Endothelial cell of umbilical vein (primary cell): ENCODE results near the gene RPGR. TPM values are rescaled to one million over a fixed set of nuclear protein-coding genes. Genes with fewer than 3 reads are reported as not detected.

Experiments
- BruUV-seq: library from RNA; stranded (reverse); fragments of 400-500 nt; replicated peaks from 2 replicates; lab custom pipeline; 2021; lab: Mats Ljungman, UMichigan
- CTCF ChIA-PET: fragments of 300-600, 350-600 bp; sonication (Branson Sonifier 250); formaldehyde crosslinking; loops from one replicate; lab custom pipeline; 2021; ENCODE audit warnings: antibody characterized with exemption, inconsistent platforms; lab: Charles Lee
- POLR2A ChIA-PET: fragments of 300-600, 350-600 bp; sonication (Branson Sonifier 250); formaldehyde crosslinking; loops from one replicate; lab custom pipeline; 2021; ENCODE audit warnings: antibody characterized with exemption, inconsistent platforms; lab: Charles Lee
- DNase-seq: peaks from one replicate; pipeline ENCODE4 v3.0.0-alpha.2; 2011; ENCODE audit warnings: low read depth, low spot score
- FAIRE-seq: peaks from 2 replicates; lab custom pipeline; 2011; peaks lifted over from hg19 to GRCh38; lab: Jason Lieb, UNC
- H2AFZ ChIP-seq: 2 replicates; pipeline ENCODE4 v1.6.0; 2012; ENCODE audit warnings: low read depth, low read length, control low read depth, inconsistent platforms
- H3K27ac ChIP-seq: 2 replicates; pipeline ENCODE4 v1.5.1; 2011; ENCODE audit warnings: low read depth, mild to moderate bottlenecking, control low read depth, low read length, moderate library complexity; ENCODE audit not compliant: insufficient read depth
- H3K27me3 ChIP-seq, 2 experiments: 2 replicates each; pipeline versions ENCODE4 v1.6.0 to v1.6.1; 2011; ENCODE audit warnings: low read length in 2 of 2, mixed read lengths in 1 of 2; ENCODE audit not compliant: control insufficient read depth in 2 of 2, insufficient read depth in 2 of 2
- H3K36me3 ChIP-seq, 2 experiments: 2 replicates in 1 of 2; 3 replicates in 1 of 2; pipeline ENCODE4 v1.5.1; 2011; ENCODE audit warnings: low read length in 2 of 2, mild to moderate bottlenecking in 1 of 2, moderate library complexity in 1 of 2; ENCODE audit not compliant: control insufficient read depth in 2 of 2, insufficient read depth in 2 of 2; ENCODE audit errors: extremely low read depth in 1 of 2
- H3K4me1 ChIP-seq: 3 replicates; pipeline ENCODE4 v1.5.1; 2011; ENCODE audit warnings: mild to moderate bottlenecking, low read length; ENCODE audit not compliant: control insufficient read depth, insufficient read depth; ENCODE audit errors: extremely low read depth
- H3K4me2 ChIP-seq: 2 replicates; pipeline ENCODE4 v1.6.1; 2011; ENCODE audit warnings: low read length, control low read depth, mixed read lengths; ENCODE audit not compliant: insufficient read depth
- H3K4me3 ChIP-seq, 3 experiments: fragments of 200-600 bp in 1 of 3; sonication (generic), shearing (Covaris generic) in 1 of 3; replicated peaks in 1 of 3; 2 replicates each; pipeline ENCODE4 v1.5.1; 2011 to 2016; ENCODE audit warnings: control low read depth in 3 of 3, low read length in 3 of 3, mild to moderate bottlenecking in 2 of 3, inconsistent platforms in 1 of 3, low read depth in 1 of 3, moderate library complexity in 1 of 3; ENCODE audit not compliant: insufficient read depth in 1 of 3
- H3K79me2 ChIP-seq: 2 replicates; pipeline ENCODE4 v1.6.0; 2012; ENCODE audit warnings: low read length, inconsistent platforms; ENCODE audit not compliant: control insufficient read depth, insufficient read depth
- H3K9ac ChIP-seq: replicated peaks from 2 replicates; pipeline ENCODE3; 2011; ENCODE audit warnings: low read length, control low read depth; ENCODE audit not compliant: insufficient read depth; ENCODE audit errors: extremely low read depth
- H3K9me1 ChIP-seq: replicated peaks from 3 replicates; pipeline ENCODE4 v1.6.0; 2011; ENCODE audit warnings: mild to moderate bottlenecking, low read length; ENCODE audit not compliant: control insufficient read depth, insufficient read depth; ENCODE audit errors: extremely low read depth
- H3K9me3 ChIP-seq: replicated peaks from 2 replicates; pipeline ENCODE4 v1.5.1; 2012; ENCODE audit warnings: low read length, inconsistent platforms; ENCODE audit not compliant: control insufficient read depth, insufficient read depth
- H4K20me1 ChIP-seq: replicated peaks from 2 replicates; pipeline ENCODE3; 2011; ENCODE audit warnings: mild to moderate bottlenecking, low read length; ENCODE audit not compliant: control insufficient read depth, insufficient read depth; ENCODE audit errors: extremely low read depth
- FOS ChIP-seq: IDR thresholded peaks from 2 replicates; pipeline ENCODE4 v1.6.1; 2011; ENCODE audit warnings: mild to moderate bottlenecking, low read length, moderate library complexity, borderline replicate concordance; ENCODE audit not compliant: insufficient read depth
- JUN ChIP-seq: IDR thresholded peaks from 2 replicates; pipeline ENCODE4 v1.6.1; 2011; ENCODE audit warnings: borderline replicate concordance, low read depth; ENCODE audit not compliant: insufficient read length, insufficient read depth
- dilution Hi-C: fragments of 300-500 bp; cut with MboI; formaldehyde crosslinking; loops from one replicate; pipeline ENCODE4 v1.15.0; 2019; ENCODE audit warnings: low sequenced_read_pairs; ENCODE audit not compliant: extremely low pct_ligation_motif_present
- intact Hi-C: fragments of 100-400 bp; cut with micrococcal nuclease; formaldehyde crosslinking; loops from one replicate; pipeline ENCODE4 v1.10.0; 2022
- polyA plus RNA-seq, 4 experiments: library from polyadenylated mRNA; depleted of rRNA in 3 of 4; stranded (reverse) in 3 of 4; unstranded in 1 of 4; fragments of >200 nt; gene quantifications; 2 replicates each; pipeline versions ENCODE4 v1.2.1 to v1.2.3, GENCODE V29; 2011 to 2012; ENCODE audit warnings: missing spikeins in 1 of 4
- total RNA-seq: library from RNA; stranded (reverse); gene quantifications from 2 replicates; pipeline ENCODE4 v1.2.3, GENCODE V29; 2021
- TF ChIP-seq, protein P1 (sequence below), 2 donors: IDR thresholded peaks; 1 replicate in 1 of 2; 2 replicates in 1 of 2; pipeline ENCODE4 v1.5.1; 2011; ENCODE audit warnings: low read length in 2 of 2, mild to moderate bottlenecking in 2 of 2, moderate library complexity in 2 of 2, control low read depth in 1 of 2, inconsistent platforms in 1 of 2, low read depth in 1 of 2; ENCODE audit not compliant: insufficient read depth in 1 of 2; ENCODE audit errors: extremely low read depth in 1 of 2

RPGR gene
- total and polyA plus RNA-seq, 2 donors (not counting 3 experiments of a cell fraction or from before 2014, with no cell fraction given): 2.7 to 24.0 TPM

DNA sequence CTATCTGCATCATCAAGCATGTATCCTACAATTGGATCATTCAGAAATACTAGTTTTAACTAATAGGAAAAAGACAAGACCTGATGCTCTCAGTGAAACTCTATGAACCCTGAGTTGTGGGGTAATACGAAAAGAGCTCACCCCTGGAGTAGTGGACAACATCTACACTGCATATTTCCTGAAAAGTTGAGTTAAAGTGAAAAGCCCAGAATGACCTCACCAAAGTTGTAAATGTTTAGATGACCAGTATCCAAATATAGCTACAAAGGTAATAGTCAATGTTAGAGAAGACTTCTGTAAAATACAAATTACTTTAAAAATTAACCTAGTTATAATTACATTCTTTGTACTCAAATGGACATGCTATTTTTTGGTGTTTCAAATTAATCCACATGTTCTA is 53.9 kb downstream of the RPGR start:
- H3K4me2 ChIP-seq: no peak overlapping the region
- no peaks in the 10 kb centered on the region for H3K79me2 ChIP-seq
- TF ChIP-seq JUN: no peak
- TF ChIP-seq, protein P1, sequence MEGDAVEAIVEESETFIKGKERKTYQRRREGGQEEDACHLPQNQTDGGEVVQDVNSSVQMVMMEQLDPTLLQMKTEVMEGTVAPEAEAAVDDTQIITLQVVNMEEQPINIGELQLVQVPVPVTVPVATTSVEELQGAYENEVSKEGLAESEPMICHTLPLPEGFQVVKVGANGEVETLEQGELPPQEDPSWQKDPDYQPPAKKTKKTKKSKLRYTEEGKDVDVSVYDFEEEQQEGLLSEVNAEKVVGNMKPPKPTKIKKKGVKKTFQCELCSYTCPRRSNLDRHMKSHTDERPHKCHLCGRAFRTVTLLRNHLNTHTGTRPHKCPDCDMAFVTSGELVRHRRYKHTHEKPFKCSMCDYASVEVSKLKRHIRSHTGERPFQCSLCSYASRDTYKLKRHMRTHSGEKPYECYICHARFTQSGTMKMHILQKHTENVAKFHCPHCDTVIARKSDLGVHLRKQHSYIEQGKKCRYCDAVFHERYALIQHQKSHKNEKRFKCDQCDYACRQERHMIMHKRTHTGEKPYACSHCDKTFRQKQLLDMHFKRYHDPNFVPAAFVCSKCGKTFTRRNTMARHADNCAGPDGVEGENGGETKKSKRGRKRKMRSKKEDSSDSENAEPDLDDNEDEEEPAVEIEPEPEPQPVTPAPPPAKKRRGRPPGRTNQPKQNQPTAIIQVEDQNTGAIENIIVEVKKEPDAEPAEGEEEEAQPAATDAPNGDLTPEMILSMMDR (IDR thresholded peaks at IDR 0.05; ENCODE audit: extremely low read depth in 1 of 2, insufficient read depth in 1 of 2, low read depth in 1 of 2, low read length in 2 of 2): no peak
- H3K4me3 ChIP-seq: no peak overlapping the region
- H3K36me3 ChIP-seq: no peaks in the 10 kb centered on the region
- no TSS peak for BruUV-seq
- POLR2A ChIA-PET: no interaction called here
- FAIRE-seq (no peak), DNase-seq (no peak)
- H3K9me3 ChIP-seq: no peaks in the 10 kb centered on the region
- no peak overlapping the region for H3K27ac ChIP-seq
- dilution Hi-C loops (no loop called here), intact Hi-C loops (no loop called here)
- no peaks in the 10 kb centered on the region for H3K27me3 ChIP-seq
- no peak overlapping the region for H2AFZ ChIP-seq
- H3K9ac ChIP-seq: no peak overlapping the region
- CTCF ChIA-PET: interaction anchor here (1.8 to 3.2 kb wide), 2 partner anchors 8 to 11 kb away, joined by 5 to 7 read pairs; no protein-coding TSS in a partner anchor
- no peaks in the 10 kb centered on the region for H4K20me1 ChIP-seq
- peaks cover 21% of the 10 kb centered on the region for H3K4me1 ChIP-seq
- no peaks in the 10 kb centered on the region for H3K9me1 ChIP-seq

DNA sequence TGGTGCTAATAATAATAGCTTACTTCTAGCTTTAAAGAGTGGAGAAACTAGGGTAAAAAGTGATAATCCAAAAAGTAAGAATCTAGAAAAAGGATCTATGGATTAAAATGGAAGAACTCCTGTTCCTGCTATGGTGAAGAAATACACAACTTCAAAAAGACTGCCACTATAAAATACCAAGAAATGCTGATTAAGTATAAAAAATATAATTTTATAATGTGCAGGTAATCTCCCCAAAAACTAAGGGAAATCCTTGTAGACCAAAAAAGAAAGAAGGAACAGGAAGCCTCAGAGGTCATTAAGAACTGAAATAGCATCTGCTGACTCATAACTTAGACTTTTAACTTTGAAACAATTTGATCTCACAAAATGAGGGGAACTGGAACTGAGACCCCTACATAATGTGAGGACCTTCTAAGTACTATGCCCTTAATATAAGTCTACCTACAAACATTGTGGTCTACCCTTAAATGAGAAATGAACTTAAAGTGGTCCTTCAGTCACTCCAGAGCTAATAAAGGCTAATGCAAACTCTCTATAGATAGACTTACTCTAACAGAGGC is 56.1 kb downstream of the RPGR start:
- intact Hi-C loops: no loop called here
- H2AFZ ChIP-seq: no peak overlapping the region
- peak; percentile 8 for FAIRE-seq

More for the DNA sequence above, 56.1 kb downstream of the RPGR start:
- Histone ChIP-seq H3K4me1 (peaks cover 18% of the 10 kb centered on the region), H3K9me1 (no peaks in the 10 kb centered on the region), H3K9me3 (no peaks in the 10 kb centered on the region), H3K79me2 (no peaks in the 10 kb centered on the region), H3K9ac (no peak overlapping the region), H3K4me2 (peak overlapping the region; percentile 42), H3K4me3 (no peak overlapping the region), H3K27me3 (no peaks in the 10 kb centered on the region), H4K20me1 (no peaks in the 10 kb centered on the region), H3K27ac (no peak overlapping the region), H3K36me3 (no peaks in the 10 kb centered on the region)
- ChIA-PET POLR2A (no interaction called here), CTCF (interaction anchor here (0.9 to 2.4 kb wide), 3 partner anchors 11 to 52 kb away, joined by 3 to 7 read pairs (median 4); no protein-coding TSS in a partner anchor)
- no TSS peak for BruUV-seq
- dilution Hi-C loops: no loop called here
- peak; percentile 13 for TF ChIP-seq FOS
- TF ChIP-seq, protein P1 (IDR thresholded peaks at IDR 0.05; ENCODE audit: extremely low read depth in 1 of 2, insufficient read depth in 1 of 2, low read depth in 1 of 2, low read length in 2 of 2): no peak
- peak; percentile 15 for DNase-seq
